ENCODE measurements around the gene WDFY3.

DNA sequence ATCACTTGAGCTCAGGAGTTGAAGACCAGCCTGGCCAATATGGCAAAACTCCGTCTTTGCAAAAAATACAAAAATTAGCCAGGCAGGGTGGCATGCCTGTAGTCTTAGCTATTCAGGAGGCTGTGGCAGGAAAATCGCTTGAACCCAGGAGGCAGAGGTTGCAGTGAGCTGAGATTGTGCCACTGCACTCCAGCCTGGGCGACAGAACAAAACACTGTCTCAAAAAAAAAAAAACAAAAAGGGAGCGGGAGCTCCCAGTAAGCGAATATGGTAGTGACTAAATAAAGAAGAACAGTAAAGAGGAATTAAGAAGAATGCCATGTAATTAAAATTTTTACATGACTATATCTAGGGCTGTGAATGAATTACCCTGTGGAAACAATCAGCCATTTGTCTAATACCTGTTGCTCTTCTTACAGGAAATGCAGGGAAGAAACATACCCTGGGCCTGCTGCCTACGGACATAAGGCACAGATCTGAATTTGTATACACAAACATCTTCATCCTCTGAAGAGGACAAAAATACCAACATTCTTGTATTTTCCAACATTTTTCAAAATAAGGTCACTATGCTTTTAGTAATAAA, 11.4 kb downstream of the WDFY3 start:
- TF ChIP-seq EZH2 (IDR thresholded peaks at IDR 0.05; ENCODE audit: insufficient read depth, poor library complexity, severe bottlenecking) (no peak), EZH2phosphoT487 (IDR thresholded peaks at IDR 0.05; ENCODE audit: insufficient read depth, low read depth) (no peak)

Measured in GM23248 (cell line).